Stimulated activated CD4-positive, alpha-beta T cell treated with anti-CD3 and anti-CD28 coated beads, Interleukin-1b, Interleukin-23, amount 100 ng/mL, for 4 hours (primary cell): ENCODE measurements around the gene TMPRSS11D.

Experiments used
- DNase-seq, 2 donors: peaks; one replicate each; pipeline ENCODE4 v3.0.0-alpha.2; 2020; ENCODE audit warnings: low read depth in 2 of 2

The TMPRSS11D gene, protein sequence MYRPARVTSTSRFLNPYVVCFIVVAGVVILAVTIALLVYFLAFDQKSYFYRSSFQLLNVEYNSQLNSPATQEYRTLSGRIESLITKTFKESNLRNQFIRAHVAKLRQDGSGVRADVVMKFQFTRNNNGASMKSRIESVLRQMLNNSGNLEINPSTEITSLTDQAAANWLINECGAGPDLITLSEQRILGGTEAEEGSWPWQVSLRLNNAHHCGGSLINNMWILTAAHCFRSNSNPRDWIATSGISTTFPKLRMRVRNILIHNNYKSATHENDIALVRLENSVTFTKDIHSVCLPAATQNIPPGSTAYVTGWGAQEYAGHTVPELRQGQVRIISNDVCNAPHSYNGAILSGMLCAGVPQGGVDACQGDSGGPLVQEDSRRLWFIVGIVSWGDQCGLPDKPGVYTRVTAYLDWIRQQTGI

DNA sequence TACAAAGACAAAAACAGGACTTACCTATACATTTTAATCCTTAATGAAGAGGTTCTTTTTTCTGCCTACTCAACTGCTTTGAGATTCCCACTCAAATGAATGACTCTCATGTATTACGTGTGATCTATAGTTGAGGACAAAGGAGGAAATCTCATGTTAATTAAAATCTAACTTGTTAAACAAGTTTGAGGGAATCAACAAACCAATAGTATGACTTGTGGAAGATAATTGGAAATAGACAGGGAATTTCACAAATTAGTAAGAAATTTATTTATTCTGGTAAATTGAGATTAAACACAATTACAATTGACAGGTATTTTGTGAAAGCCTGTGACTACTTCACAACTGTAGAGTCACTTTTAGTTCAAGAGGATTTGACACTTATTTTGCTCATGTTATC is at the start of gene TMPRSS11D:
TMPRSS11D (minus strand) TSS at position 101 of the 400 bp plus-strand sequence; CDS start at position 32, 69 bp downstream.
- DNase-seq: no peak

DNA sequence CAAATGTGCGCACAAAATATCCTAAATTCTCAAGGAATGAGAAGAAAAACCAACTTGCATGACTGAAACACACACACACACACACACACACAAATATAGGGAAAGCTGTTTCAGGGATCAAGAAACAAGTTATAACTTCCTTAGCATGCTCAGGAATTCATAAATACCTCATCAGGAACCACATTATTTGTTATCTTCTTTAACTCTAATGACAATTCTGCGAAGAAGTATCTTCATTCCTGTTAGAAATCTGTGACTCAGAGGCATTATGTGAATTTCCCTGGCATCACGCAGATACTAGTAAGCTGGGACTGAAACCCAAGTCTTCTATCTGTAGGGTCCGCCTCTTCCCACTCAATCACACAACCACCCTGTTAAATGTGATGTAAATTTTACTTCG is 49.2 kb upstream of the TMPRSS11D start:
- no peak for DNase-seq

GRCh38 chr4:67931256-67931655 is 47.5 kb upstream of the TMPRSS11D start:
- no peak for DNase-seq

GRCh38 chr4:67929426-67929825 is 45.6 kb upstream of the TMPRSS11D start:
- DNase-seq: no peak

GRCh38 chr4:67928546-67928945 is 44.7 kb upstream of the TMPRSS11D start:
- no peak for DNase-seq

GRCh38 chr4:67927251-67927650 is 43.4 kb upstream of the TMPRSS11D start:
- no peak for DNase-seq

DNA sequence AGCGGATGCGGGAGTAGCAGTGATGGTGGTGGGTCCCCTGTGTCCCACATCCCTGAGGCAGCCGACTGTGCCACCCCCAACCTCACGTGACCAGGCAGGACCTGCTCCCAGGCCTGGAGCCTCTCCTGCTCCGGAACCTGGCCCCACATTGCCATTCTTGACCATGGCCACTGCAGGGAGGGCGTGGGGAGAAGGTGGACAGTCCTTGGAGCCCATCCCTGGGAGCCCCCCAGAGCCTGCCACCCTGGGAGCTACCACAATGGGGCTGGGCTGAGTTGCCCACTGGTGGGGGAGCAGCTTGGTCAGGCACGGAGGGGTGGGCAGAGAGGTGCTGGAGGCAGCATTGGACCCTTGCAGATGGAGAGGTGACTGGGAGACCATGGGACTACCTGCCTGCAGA is 42.7 kb upstream of the TMPRSS11D start:
- no peak for DNase-seq

- DNase-seq: no peak
These were observed 38.9 kb upstream of the TMPRSS11D start for GRCh38 chr4:67922697-67923096.

GRCh38 chr4:67918428-67918827 is 34.6 kb upstream of the TMPRSS11D start:
- no peak for DNase-seq

GRCh38 chr4:67915400-67915966 is 31.7 kb upstream of the TMPRSS11D start:
- DNase-seq: no peak

DNA sequence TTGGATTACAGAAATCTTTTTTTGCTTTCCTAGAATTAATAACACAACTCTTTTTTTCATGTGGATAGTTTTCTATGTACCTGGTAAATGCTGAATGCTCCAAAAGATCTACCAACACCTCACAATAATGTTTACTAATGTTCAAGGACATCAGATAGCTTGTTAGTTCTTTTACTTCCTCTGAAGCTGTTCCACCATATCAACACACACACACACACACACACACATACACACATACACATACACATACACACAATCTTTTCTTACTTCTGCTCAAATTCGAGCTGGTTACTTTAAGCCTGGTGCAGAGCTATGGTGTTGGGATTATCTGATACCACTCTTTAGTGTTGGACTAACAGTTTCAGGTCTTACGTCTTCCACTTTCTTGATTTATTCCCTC is 28.3 kb upstream of the TMPRSS11D start:
- DNase-seq: no peak

DNA sequence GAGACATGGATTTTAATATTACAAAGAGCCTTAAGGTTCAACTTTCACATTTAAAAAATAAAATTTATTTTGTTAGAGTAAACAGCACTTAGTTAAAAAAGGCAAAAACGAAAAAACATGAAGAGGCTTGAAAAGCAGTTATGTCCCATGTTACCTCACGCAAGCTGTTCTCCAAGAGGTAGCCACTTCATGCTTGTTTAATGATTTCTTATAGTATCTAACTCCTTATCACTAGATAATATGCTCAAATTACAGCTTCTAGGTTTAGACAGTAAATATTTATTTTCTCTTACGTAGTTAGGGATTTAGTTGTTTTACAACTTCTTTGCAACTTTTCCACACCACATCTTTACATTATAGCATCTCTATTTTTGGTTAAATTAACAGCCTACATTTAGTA is 27.8 kb upstream of the TMPRSS11D start:
- DNase-seq: no peak

GRCh38 chr4:67911141-67911540 is 27.3 kb upstream of the TMPRSS11D start:
- no peak for DNase-seq

- DNase-seq: no peak
These were observed 26.7 kb upstream of the TMPRSS11D start for GRCh38 chr4:67910585-67910905.

DNA sequence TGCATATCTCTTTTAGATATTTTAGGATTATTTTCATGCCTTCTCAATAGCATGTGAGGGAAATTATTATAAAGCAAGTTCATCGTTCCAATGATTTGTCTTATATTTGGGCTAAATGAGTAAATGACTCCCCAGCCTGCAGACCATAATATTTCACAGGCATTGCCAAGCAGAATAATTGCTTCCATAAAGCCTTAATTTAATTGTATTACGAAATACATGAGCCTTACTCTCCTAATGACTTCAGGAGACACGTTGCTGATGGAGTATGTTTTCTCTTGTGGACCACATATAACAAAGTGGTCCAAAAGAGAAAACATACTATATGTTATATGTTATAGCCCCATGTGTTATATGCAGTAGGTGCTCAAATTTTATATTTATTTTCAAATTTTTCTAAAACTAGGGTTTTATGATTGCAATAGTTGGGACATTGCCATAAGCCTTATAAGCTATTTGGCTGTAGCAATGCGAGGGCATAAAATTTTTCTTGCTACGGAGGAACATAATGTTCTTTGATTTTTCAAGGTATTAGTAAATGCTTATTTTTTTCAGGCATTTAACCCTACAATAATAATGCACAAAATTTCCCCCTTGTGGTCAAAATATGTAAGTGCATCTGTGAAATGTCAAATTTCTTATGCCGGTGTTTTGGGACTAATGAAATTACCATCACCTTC is 26.2 kb upstream of the TMPRSS11D start:
- DNase-seq: no peak

DNA sequence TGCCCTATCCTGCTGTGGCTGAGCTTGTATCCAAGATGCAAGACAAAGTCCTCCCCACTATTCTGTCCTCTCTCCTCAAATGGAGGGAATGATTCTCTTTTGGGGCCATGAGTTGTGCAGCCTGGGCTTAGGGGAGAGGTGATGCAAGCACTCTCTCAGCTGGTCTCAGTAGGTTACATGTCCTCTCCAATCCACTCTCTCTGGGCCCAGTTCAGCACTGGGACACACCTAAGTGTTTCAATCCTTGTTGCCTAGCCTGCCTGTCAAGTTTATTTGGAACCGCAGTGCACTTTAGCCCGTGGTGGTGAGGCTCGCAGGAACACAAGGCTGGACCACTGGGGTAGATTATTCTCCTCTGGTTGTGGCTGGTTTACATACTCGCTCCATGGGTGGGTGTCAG is 23.8 kb upstream of the TMPRSS11D start:
- no peak for DNase-seq

DNA sequence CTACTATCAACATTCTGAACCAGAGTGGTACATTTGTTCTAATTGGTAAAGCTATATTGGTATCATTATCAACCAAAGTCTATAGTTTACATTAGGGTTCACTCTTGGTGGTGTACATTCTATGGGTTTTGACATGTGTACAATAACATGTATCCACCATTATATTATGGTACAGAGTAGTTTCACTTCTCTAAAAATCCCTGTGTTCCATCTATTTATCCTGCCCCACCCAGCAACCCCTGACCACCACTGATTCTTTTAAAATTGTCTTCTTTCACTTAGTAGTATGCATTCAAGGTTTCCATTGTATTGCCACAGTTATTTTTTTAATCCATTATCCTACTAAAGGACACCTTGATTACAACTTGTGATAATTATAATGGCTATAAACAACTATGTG is 15.3 kb upstream of the TMPRSS11D start:
- DNase-seq: no peak

GRCh38 chr4:67897686-67898085 is 13.9 kb upstream of the TMPRSS11D start:
- no peak for DNase-seq

- no peak for DNase-seq
These were observed 12.7 kb upstream of the TMPRSS11D start for GRCh38 chr4:67896421-67897065.

DNA sequence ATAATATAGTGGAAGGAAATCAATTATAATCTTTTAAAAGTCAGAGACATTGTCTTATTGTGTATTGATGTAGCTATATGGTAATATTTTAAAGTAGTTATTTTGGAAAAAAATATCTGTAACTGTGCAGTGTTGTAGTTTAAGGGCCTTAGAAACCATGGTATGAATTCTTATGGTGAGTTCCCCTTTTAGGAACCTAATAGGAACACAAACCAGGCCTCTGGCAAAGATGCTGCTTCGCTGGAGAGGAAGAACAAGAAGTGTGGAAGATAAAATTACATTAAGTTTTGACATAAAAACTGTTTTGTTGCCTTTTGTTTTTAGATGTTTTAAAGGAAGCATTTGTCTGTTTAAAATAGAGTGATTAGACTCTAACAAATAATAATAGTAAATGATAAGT is 10.9 kb upstream of the TMPRSS11D start:
- no peak for DNase-seq

GRCh38 chr4:67892905-67893304 is 9.1 kb upstream of the TMPRSS11D start:
- no peak for DNase-seq

DNA sequence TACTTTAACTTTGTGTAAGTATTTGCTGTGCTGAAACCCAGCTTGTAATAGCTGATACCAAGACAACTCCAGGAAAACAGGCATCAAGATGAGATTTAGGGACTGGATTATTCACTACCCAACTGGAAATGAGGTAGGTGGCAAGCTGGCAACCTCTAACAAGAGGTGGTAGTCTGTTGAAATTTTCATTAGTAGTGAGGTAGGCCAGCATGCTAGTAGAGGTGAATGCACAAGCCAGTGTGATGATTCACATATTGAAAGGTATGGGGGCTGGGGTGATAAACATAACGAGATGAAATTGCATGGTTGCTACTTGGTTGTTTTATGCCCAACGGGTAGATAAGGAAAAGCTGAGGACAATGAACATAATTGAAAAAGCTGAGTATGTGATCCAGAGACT is 8.5 kb upstream of the TMPRSS11D start:
- DNase-seq: no peak

- DNase-seq: no peak
These were observed 7.8 kb upstream of the TMPRSS11D start for GRCh38 chr4:67891645-67892044.
